Stimulated activated CD4-positive, alpha-beta T cell treated with anti-CD3 and anti-CD28 coated beads, Interleukin-15, amount 100 ng/mL, for 1 hour (primary cell): ENCODE data around the gene ERGIC1.
A peak's percentile ranks its signal among the peaks of the same experiment; 100 is the strongest.
"Not testable (repeated sequence)": the region's sequence is repeated elsewhere in the genome, so short reads cannot be mapped to it uniquely, and the experiment has no call there.

Experiments used
- DNase-seq, 2 donors: peaks; one replicate each; pipeline ENCODE4 v3.0.0-alpha.2; 2020; ENCODE audit warnings: low read depth in 1 of 2, low spot score in 1 of 2

ERGIC1 gene

GRCh38 chr5:172833686-172834414 is at the start of gene ERGIC1:
ERGIC1 (plus strand) TSS chr5:172834251; CDS start chr5:172834414, 163 bp downstream.
- DNase-seq: peak; percentile 31 to 43

DNA sequence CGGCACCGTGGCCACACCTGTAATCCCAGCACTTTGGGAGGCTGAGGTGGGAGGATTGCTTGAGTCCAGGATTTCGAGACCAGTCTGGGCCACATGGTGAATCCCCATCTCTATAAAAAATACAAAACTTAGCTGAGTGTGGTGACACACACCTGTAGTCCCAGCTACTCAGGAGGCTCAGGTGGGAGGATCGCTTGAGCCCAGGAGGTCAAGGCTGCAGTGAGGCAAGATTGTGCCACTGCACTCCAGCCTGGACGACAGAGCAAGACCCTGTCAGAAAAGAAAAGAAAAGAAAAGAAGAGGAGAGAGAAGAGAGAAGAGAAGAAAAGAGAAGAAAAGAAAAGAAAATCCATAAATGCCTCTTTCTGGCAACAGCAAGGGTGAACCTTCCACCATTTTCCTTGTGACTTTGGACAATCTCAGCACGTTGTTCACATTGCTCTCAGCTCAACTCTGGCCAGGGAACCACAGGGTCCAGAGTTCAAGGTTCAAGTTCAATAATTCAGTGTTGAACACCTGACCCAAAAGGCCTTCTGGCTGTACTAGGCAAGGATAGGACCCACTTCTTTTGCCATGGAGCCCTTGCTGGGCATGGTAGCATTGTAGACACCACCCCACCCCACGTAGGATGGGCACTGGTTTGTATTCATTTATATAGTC is 48.5 kb upstream of the ERGIC1 start:
- DNase-seq: no peak

GRCh38 chr5:172786736-172787462 is 47.2 kb upstream of the ERGIC1 start:
- DNase-seq: no peak

DNA sequence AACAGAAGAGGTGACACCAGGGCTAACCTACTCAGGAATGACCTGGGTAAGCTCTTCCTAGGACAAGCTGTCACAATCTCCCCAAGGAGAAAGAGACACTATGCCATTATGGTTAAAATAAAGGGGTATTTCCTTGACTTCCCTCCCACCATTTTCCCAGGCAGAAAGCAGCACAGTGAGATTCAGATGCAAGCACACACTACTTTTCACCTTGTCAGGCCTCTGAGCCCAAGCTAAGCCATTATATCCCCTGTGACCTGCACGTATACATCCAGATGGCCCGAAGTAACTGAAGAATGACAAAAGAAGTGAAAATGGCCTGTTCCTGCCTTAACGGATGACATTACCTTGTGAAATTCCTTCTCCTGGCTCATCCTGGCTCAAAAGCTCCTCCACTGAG is 46.5 kb upstream of the ERGIC1 start:
- not testable (repeated sequence) for DNase-seq

DNA sequence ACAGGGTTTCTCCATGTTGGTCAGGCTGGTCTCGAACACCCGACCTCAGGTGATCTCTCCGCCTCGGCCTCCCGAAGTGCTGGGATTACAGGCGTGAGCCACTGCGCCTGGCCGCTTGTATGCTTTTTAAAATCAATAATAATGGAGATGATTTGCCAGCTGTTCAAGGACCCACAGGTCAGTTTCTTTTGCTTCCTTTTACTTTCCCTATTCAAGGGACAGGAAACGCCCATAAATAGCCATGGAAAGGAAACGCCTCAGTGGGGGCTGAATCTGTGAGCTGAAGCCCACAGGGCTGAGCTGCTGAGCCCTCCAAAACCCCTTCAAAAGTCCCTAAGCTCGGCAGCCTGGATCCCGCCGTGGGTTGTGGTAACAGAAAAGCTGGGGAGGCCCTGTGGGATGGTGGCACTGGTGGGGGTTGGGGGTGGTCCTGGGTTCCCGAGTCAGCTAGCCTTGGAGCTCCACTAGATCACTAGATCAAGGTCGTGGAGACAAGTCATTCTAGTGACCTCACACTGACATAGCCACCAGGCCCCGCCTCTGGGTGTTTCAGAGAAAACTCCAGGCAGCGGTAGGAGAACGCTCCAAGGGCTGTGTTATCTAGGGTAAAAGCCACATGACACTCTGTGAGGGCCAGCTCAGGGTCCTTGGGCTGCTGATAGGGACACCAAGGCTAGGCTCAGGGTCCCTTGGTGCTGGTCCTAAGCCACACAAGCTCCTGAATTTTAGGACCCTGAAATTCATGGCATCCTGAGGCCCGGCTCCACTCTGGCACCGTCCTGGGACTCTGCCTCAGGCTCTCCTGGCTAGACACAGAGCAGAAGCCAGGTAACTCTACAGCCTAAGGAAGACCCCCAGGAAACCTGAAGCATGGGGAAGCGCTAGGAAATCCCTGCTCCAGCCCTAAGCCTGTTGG is 45.0 kb upstream of the ERGIC1 start:
- no peak for DNase-seq

GRCh38 chr5:172789687-172790495 is 44.2 kb upstream of the ERGIC1 start:
- no peak for DNase-seq

DNA sequence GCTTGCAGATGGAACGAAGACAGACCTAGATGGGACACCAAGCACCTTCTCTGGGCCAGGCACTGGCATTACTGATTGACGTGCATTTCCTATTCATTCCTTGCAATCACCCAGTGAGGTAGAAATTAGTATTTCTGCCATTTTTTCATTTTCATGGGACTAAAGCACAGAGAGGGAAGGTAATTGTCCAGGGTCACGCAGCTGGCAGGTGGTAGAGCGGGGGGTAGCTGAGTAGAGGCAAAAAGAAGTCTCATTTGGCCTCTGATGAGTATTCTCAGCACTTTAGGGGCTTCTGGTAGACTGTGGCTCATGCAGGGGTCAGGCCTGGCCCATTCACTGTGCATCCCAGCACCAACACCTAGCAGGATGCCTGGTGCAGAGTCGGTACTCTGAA is 43.6 kb upstream of the ERGIC1 start:
- no peak for DNase-seq

GRCh38 chr5:172791286-172791685 is 42.8 kb upstream of the ERGIC1 start:
- DNase-seq: no peak

DNA sequence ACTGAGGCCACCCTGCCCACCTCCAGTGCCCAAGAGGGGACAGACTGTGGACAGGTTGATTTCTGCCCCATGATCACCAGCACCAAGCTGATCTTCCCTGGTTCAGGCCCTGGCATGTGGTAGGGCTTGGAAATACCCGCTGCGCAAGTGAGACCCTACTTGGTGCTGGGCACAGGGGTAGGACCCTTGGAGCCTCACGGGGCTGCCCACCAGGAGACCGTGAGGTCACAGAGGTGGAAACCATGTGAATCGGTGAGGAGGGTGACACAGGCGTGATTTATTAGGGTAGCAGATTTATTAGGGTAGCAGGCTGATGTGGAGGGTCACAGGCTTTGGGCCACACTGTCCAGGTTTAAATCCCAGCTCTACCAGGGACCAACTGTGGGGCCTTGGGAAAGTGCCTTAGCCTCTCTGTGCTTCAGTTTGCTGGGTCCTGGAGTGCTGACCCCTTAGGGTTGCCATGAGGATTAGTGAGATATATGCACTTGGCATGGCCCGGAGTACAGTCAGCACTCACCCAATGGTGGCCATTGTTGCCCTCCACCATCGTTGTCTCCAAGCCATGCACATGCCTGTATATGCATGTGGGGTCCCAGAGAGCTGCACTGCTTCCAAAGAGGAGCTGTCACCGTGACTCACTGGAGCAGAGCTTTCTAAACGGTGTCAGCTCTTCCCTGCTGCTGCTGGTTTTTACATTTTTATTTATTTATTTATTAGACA is 42.2 kb upstream of the ERGIC1 start:
- DNase-seq: no peak

- no peak for DNase-seq
Measured at GRCh38 chr5:172792701-172793570, 41.1 kb upstream of the ERGIC1 start.

GRCh38 chr5:172793577-172794488 is 40.2 kb upstream of the ERGIC1 start:
- no peak for DNase-seq

DNA sequence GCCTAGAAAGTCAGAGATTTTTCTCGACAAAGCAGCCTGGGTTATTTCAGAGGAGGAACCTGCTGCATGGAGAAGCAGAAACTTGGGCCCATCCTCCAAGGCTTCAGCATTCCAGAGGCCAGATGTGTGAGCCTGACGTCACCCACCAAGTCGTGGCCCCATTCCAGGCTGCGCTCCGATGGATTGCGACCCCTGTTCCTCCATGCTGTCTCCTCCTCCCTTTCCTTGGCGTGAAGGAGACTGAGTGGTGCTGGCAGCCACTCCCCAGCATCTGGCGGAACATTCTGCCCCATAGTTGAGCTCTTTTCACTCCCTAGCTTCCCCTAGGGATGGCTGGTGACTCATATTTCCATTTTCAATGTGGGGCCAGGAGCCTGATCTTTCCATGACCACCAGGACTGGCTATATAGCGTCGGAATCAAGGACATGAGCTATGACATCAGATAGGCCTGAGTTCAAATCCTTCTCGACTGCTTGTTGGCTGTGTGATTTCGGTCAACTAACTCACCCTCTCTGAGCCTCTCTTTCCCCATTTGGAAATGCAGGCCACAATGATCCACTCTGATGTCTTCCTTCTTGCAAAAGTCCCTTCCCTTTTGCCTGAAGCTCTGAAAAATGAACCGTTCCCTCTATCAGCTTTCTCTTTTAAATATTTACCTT is 38.6 kb upstream of the ERGIC1 start:
- DNase-seq: no peak

DNA sequence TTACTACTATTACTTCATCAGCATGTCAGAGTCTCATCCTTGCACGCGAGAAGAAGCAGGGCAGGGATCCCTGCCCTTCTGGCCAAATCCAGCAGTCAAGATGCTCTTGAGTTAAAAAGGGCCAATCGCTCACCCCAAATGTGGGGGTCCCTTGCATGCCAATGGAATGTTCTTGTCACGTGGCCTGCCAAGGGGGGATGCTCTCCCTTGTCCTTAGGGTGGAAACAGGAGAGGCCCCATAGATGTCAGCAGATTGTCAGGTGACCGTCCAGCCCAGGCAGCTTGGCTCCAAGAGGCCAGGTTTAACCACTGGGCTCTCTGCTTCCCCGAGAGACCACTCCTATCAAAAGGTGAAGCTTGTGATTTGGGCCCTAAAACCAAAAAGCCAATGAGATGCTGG is 37.7 kb upstream of the ERGIC1 start:
- no peak for DNase-seq

GRCh38 chr5:172797771-172798191 is 36.3 kb upstream of the ERGIC1 start:
- DNase-seq: no peak

GRCh38 chr5:172798422-172799215 is 35.4 kb upstream of the ERGIC1 start:
- no peak for DNase-seq

- DNase-seq: no peak
Measured at GRCh38 chr5:172799416-172799815, 34.6 kb upstream of the ERGIC1 start.
